Pons (tissue), 1 donor: ENCODE data around the gene EXD3.
"Not testable (repeated sequence)": the region's sequence is repeated elsewhere in the genome, so short reads cannot be mapped to it uniquely, and the experiment has no call there.

Experiments
- DNase-seq: peaks from one replicate; pipeline ENCODE4 v3.0.0-alpha.2; 2016; ENCODE audit warnings: low spot score

Gene EXD3

DNA sequence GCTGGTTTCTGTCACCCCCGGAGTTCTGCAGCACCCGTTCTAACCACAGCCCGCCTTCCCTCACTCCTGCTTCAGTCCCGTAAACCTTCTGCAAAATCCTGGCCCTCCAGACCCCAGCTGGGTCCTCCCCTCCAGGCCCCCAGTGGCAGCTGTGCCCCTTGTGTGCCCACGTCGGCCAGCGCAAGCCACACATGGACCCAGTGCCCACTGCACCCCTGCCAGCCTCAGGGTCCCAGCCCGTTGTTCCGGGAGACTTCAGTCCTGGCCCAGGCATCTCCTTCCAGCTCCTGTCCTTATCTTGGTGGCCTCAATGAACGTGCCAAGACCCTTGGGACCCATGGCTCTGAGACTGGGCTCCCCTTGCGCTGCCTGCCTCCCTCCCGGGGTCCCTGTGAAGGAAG is 43.2 kb downstream of the EXD3 start:
- no peak for DNase-seq

- not testable (repeated sequence) for DNase-seq
These were observed 44.1 kb downstream of the EXD3 start for GRCh38 chr9:137378688-137379410.

- no peak for DNase-seq
These were observed 46.6 kb downstream of the EXD3 start for GRCh38 chr9:137376386-137376785.

DNA sequence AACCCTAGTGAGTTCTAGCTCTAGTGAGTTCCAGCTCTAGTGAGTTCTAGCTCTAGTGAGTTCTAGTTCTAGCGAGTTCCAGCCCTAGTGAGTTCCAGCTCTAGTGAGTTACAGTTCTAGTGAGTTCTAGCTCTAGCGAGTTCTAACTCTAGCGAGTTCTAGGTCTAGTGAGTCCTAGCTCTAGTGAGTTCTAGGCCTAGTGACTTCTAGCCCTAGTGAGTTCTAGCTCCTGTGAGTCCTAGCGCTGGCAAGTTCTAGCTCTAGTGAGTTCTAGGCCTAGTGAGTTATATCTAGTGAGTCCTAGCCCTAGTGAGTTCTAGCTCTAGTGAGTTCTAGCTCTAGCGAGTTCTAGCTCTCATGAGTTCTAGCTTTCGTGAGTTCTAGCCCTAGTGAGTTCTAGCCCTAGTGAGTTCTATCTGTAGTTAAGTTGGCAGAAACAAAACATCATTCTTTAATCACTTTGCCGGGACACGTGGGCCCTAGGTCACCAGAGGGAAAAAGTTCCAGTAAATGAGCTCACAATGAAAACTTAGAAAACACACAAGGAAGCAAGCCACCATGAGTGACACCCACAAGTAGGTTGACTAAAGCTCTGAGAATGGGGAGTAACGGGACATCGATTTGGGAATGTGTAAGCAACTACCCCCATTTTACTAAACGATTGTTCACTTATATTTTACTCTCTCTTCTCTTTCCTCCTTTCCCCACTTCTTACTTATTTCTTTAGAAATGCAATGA is 47.5 kb downstream of the EXD3 start:
- no peak for DNase-seq

DNA sequence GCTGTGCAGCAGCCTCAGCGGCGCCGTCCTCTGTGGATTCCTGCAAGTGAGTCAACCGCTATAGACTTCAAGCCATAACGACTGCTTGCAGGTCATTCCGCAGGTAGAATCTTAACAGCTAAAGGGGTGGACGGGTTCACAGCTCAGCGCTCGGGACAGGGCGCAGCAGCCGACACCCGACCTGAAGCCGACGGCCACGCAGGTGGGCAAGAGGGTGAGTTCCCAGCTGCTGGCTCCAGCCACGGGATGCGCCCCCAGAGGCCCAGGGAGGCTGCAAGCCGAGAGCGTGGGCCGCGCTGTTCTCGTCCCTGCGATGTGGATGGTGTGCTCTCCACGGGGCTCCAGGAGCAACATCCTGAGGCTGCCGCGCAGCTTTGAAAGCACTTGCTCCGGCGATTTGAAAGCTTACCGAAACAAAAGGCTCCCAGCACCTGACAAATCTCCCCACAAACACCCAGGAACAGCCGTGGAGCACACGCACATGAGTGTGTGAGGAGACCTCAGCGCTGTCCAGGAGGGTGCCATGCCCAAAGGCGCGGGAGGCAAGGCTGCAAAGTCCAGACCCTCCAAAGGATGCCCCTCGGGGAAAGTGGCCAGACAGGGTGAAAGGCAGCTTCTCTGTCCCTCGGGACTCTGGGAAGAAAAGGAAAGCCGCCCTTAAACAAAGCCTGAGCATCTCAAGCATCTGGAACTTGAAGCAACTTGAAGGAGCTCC is 48.7 kb downstream of the EXD3 start:
- no peak for DNase-seq

GRCh38 chr9:137373611-137373980 is 49.4 kb downstream of the EXD3 start:
- no peak for DNase-seq

GRCh38 chr9:137372693-137373610 is 50.0 kb downstream of the EXD3 start:
- no peak for DNase-seq

DNA sequence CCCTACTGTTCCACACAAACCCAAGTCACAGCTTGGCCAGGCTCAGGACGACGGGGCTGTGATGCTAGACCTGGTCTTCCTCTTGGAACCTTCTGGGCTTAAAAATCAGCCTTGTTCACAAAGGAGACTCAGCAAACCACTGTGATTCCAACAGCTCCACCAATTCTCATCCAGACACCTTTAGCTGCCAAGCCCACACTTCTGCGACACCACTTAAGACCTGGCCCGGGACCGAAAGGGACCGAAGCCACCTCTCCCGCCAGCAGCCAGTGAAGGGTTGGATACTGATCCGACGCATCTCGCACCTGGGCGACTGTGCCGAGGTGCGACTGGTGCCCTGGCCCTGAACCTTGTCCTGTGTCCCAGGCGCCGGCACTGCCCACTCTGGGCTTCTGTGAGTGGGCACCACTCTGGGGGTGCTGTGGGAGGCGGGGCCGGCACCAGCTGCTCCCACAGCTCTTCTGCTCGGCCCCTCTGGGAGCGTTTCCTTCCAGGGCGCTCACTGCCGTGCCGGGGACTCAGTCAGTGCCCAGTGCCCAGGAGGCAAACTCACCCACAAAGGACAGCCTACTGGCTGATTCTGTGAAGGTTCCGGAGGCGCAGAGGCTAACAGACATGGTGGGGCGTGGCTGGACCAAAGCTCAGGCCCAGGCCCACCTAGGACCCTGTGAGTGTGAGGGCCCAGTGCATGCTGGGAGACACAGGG is 50.9 kb downstream of the EXD3 start:
- no peak for DNase-seq

- DNase-seq = no peak
These were observed 51.4 kb downstream of the EXD3 start for GRCh38 chr9:137371521-137371941.

DNA sequence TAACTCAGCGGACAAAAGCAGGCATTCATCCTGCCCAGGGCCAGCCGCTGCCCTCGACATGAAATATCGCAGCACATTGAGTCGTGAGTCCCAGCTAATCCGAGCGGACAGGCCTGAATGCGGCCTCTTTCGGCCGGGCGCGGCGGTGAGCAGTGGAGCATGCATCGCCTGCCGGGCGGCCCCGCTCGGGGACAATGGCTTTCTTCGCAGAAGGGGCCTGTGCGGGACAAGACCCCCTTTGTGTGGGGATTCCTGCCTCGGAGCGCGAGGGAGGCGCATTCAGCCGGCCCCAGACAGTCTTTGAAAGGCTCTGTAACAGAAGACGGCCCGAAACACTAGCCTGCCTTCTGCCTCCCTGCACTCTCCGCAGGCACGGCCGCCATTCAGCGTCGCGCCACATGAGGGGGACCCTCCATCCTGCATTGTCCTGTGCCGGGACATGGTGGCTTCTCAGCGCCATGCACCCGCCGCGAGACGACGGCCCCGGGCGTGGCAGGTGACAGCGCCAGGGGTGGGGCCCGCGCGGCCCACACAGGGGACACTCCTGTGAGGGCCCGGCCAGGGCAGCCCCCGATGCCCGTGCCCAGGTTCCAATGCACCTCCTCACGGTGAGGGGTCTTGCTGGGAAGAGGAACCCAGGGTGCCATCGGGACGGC is 52.0 kb downstream of the EXD3 start:
- peak; percentile 29 for DNase-seq

DNA sequence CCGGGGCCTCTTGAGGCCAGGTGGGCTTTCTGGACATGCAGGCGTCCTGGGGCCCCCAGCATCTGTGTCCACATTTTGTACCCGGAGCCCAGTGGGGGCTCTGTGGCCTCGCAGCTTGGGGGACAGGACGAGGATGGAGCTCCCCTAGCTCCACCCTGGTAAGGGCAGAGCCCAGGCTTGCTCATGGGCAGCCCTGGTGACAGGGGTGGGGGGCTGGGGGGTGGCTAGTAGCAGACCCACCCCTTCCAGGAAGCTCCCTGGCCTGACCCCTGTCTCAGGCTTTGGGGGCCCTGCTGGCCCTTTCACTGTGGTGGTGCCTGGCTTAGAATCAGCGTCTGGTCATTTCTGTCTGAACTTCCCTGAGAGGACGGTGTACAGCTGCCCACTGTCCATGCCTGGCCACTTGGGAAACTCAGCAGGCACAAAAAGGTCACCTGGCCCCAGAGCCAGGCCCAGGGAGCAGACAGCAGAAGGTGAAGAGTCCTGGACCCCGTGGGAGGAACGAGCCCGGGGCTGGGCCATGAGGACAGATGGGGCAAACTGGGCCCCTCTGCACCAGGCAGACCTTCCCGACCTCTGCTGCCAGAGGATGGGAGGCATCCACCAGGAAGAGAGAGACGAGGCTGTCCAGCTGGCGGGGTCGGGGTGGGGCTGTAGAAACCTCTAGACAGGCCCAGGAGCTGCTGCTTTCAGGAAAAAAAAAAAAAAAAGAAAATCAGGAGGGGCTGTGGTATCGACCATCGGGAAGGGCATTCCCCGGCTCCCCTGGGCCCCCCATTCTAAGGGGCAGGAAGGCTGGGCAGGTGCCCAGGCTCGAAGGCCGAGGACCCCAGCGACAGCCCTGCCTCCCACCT is 52.8 kb downstream of the EXD3 start:
- no peak for DNase-seq

DNA sequence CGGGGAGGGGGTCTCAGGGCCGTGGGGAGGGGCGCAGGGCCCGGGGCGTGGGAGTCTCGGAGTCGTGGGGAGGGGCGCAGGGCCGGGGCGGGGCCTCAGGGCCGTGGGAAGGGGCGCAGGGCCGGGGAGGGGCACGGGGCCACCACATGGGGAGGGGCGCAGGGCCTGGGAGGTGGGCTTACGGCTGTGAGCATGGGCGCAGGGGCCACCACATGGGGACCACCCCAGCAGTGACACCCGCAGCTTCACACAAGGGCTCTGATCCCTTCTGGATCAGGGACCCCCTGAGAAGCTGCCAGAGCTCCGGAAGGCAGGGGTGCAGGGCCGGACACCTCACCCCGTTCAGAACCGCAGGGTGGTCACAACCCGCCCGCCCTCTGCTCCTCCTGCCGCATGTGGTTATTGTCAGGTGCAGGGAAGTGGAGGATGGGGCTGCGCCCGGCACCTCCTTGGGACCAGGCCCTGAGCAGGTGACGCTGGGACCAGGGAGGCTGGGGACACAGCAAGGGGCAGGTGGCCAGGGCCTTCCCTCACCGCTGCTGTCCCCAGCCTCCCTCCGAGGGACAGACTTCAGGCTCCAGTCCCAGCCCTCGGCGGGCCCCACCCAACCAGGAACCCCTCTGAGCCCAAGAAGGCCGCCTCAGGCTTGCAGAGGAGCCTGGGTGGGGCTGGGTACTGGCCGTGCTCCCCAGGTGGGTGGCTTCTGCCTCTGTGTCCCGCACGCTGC is 53.7 kb downstream of the EXD3 start:
- DNase-seq = no peak

- no peak for DNase-seq
These were observed 54.4 kb downstream of the EXD3 start for GRCh38 chr9:137368431-137369035.

- DNase-seq = no peak
These were observed 55.2 kb downstream of the EXD3 start for GRCh38 chr9:137367506-137368430.

DNA sequence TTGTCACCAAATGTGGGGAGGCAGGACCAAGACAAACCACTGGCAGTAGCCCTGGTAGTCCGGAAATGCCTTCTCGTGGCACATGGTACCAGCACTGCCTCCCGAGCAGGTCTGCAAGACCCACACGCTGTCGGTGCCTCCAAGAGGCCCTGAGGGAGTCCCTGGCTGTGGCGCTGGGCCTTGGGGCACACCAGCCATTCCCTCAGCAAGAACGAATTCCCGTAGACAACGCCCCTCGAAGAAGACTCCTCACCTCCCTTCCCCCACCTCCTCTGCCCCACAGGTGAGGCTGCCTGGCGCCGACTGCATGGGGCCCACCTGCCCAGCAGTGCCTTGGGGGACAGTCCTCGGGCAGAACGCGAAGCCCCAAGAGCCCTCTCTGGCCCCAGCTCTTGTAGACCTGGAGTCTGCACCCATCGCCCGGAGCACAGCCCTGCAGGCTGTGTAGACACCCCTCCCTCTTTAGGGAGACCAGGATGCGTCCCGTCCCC is 56.0 kb downstream of the EXD3 start:
- DNase-seq = no peak

GRCh38 chr9:137366445-137366810 is 56.5 kb downstream of the EXD3 start:
- DNase-seq = no peak
